Stimulated activated CD8-positive, alpha-beta memory T cell treated with anti-CD3 and anti-CD28 coated beads, Interleukin-4, amount 100 ng/mL, for 24 hours (primary cell): ENCODE data around the gene KRT79.

ENCODE experiments used
- DNase-seq: peaks from one replicate; pipeline ENCODE4 v3.0.0-alpha.2; 2020; ENCODE audit warnings: low read depth

Gene KRT79

GRCh38 chr12:52834727-52835001, 553 bp upstream of the KRT79 start:
- DNase-seq = no peak

GRCh38 chr12:52832985-52833905, 866 bp downstream of the KRT79 start:
- DNase-seq = no peak

GRCh38 chr12:52832451-52832850, 1.7 kb downstream of the KRT79 start:
- no peak for DNase-seq

GRCh38 chr12:52831251-52831650, 2.9 kb downstream of the KRT79 start:
- DNase-seq = no peak

- DNase-seq = no peak
Observed at GRCh38 chr12:52829986-52830770, 3.9 kb downstream of the KRT79 start.

- no peak for DNase-seq
Observed at GRCh38 chr12:52828591-52829021, 5.5 kb downstream of the KRT79 start.

- DNase-seq = no peak
Observed at GRCh38 chr12:52828156-52828555, 6.0 kb downstream of the KRT79 start.

- no peak for DNase-seq
Observed at GRCh38 chr12:52827499-52828090, 6.5 kb downstream of the KRT79 start.

- no peak for DNase-seq
Observed at GRCh38 chr12:52826611-52827498, 7.3 kb downstream of the KRT79 start.

GRCh38 chr12:52825961-52826360, 8.2 kb downstream of the KRT79 start:
- DNase-seq = no peak

GRCh38 chr12:52824741-52825410, 9.2 kb downstream of the KRT79 start:
- no peak for DNase-seq

- no peak for DNase-seq
Observed at GRCh38 chr12:52823761-52824450, 10.2 kb downstream of the KRT79 start.

GRCh38 chr12:52822771-52823510, 11.2 kb downstream of the KRT79 start:
- DNase-seq = no peak

- DNase-seq = no peak
Observed at GRCh38 chr12:52821826-52822660, 12.1 kb downstream of the KRT79 start.

- no peak for DNase-seq
Observed at GRCh38 chr12:52821071-52821730, 12.9 kb downstream of the KRT79 start.

- no peak for DNase-seq
Observed at GRCh38 chr12:52820521-52820920, 13.6 kb downstream of the KRT79 start.

GRCh38 chr12:52819731-52820510, 14.2 kb downstream of the KRT79 start:
- no peak for DNase-seq
